GM12874 (cell line): ENCODE data around the gene NFKBIZ.

Source experiments
- TF ChIP-seq, protein P1 (sequence below): IDR thresholded peaks from 2 replicates; pipeline ENCODE4 v1.5.1; 2011; ENCODE audit warnings: low read depth, mild to moderate bottlenecking, control low read depth, low read length, moderate library complexity; ENCODE audit not compliant: insufficient read depth

NFKBIZ gene

DNA sequence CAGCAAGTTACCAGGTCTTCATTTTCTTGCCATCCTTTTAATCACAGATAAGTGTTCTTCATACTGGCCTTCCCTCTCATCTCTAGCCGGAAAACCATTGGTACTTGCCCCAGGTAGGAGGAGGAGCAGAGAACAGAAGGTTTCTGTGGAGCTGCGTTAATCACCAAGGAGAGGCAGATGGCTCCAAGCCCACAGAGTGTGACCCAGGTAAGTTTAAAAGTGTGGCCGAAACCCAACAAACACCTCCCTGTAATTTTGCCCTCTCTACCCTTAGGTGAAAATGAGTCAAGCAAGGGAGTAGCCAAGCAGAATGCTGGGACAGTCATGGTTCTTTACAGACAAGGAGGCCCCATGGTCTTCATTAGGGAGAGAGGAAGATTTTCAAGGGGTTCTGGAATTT is 37.3 kb downstream of the NFKBIZ start:
- TF ChIP-seq, protein P1, sequence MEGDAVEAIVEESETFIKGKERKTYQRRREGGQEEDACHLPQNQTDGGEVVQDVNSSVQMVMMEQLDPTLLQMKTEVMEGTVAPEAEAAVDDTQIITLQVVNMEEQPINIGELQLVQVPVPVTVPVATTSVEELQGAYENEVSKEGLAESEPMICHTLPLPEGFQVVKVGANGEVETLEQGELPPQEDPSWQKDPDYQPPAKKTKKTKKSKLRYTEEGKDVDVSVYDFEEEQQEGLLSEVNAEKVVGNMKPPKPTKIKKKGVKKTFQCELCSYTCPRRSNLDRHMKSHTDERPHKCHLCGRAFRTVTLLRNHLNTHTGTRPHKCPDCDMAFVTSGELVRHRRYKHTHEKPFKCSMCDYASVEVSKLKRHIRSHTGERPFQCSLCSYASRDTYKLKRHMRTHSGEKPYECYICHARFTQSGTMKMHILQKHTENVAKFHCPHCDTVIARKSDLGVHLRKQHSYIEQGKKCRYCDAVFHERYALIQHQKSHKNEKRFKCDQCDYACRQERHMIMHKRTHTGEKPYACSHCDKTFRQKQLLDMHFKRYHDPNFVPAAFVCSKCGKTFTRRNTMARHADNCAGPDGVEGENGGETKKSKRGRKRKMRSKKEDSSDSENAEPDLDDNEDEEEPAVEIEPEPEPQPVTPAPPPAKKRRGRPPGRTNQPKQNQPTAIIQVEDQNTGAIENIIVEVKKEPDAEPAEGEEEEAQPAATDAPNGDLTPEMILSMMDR = no peak

DNA sequence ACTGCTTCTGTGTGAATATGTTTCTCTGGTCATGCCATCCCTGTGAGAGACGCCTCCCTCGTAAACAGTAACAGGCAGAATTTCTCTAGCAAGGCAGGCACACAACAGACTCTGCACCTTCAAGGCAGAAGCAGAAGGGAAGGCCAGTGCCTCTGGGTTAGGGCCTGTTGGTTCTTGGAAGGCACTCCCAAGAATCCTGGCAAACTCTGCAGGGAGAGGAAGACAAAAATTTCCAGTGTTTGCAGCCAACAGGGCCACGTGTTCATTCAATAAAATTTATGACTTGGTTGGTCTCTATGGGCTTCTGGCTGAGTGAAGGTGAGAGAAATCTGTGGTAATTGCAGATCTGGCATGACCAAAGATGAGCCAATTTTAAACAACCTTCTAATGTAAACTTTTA is 39.3 kb downstream of the NFKBIZ start:
- TF ChIP-seq, protein P1 = no peak

DNA sequence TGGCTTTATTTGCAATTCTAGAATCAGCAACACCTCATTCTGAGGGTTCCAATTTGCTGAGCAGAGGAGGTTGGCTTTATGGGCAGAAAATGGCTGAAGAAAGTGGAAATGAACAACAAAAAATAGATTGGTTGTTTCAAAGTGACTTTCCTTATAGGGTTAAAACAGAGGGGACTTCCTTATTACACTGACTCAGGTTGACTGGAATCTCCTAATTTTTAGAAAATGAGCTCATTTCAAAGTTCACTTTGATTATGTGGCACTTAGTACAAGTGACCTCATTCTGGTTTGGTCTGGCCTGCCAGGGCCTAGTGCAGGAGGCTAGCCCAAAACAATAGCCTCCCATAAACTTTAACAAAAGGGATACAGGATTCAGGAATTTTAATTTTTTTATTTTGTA is 41.4 kb downstream of the NFKBIZ start:
- TF ChIP-seq, protein P1 = no peak

DNA sequence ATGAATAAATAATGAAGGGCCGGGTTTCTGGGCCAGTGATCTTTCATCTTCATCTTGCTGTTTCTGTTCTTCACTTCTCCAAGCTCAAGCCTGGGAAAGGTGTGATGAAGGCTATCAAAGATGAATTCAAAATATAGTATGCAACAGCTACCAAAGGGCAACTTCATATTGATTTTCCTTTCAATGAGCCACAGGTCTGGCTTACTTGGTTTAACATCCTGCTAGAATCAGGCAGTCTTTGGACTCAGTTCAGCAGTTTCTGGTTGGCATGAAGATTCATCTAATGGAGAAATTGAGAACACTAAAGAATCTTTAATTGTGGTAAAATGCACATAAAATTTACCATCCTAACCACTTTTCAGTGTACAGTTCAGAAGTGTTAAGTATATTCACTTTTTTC is 43.3 kb downstream of the NFKBIZ start:
- TF ChIP-seq, protein P1 = no peak

DNA sequence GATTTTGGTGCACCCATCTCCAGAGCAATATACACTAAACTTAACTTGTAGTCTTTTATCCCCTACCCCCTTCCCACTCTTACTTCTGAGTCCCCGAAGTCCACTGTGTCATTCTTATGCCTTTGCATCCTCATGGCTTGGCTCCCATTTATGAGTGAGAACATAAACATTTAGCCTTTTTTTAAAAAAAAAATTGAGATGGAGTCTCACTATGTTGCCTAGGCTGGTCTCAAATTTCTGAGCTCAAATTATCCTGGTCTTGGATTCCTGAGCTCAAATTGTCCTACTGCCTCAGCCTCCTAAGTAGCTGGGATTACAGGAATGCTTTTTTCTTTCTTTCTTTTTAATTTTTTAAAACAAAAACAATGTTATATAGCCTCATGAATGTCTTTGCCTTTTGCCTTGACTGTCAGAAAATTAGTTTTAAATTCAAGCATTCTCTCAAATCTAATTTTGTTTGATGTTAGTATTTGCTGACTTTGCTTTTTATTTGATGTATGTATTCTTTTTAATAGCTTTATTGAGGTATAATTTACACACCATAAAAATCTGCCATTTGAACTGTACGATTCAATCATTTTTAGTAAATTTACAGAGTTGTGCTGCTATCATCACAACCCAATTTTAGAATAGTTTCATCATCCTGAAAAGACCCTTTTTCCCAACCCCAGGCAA is 46.9 kb downstream of the NFKBIZ start:
- TF ChIP-seq, protein P1 = no peak

DNA sequence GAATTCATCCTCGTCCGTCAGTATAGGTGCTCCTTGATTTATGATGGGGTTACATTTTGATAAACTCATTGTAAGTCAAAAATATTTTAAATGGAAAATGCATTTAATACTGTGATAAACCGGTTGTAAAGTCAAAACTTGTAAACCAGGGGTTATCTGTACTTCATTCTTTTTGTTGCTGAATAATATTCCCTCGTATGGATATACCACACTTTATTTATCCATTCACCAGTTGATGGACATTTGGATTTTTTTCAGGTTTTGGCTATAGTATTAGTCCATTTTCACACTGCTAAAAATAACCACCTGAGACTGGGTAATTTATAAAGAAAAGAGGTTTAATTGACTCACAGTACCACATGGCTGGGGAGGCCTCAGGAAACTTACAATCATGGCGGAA is 47.7 kb downstream of the NFKBIZ start:
- TF ChIP-seq, protein P1 = no peak

DNA sequence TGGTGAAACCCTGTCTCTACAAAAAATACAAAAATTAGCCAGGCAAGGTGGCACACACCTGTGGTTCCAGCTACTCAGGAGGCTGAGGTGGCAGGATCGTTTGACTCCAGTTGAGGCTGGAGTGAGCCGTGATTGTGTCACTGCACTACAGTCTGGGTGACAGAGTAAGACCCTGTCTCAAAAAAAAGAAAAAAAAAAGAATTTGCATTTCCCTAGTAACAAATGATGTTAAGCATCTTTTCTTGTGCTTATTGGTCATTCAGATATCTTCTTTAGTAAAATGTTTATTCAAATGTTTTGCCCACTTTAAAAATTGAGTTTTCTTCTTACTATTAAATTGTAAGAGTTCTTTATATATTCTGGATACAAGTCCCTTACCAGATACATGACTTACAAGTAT is 48.7 kb downstream of the NFKBIZ start:
- TF ChIP-seq, protein P1 = no peak
